Measurements from ENCODE around the gene RILPL1.
"Not testable (repeated sequence)": the region's sequence is repeated elsewhere in the genome, so short reads cannot be mapped to it uniquely, and the experiment has no call there.

The RILPL1 gene

GRCh38 chr12:123529686-123530085, 3.8 kb downstream of the RILPL1 start:
- no peak for DNase-seq

- no peak for DNase-seq
These were observed 4.7 kb downstream of the RILPL1 start for GRCh38 chr12:123528858-123529257.

- no peak for DNase-seq
These were observed 6.9 kb downstream of the RILPL1 start for GRCh38 chr12:123526542-123527080.

GRCh38 chr12:123524378-123524777, 9.1 kb downstream of the RILPL1 start:
- DNase-seq = no peak

GRCh38 chr12:123523518-123523917, 10.0 kb downstream of the RILPL1 start:
- no peak for DNase-seq

- DNase-seq = no peak
These were observed 11.4 kb downstream of the RILPL1 start for GRCh38 chr12:123522164-123522563.

GRCh38 chr12:123520567-123521474, 12.7 kb downstream of the RILPL1 start:
- no peak for DNase-seq

GRCh38 chr12:123519141-123520001, 14.1 kb downstream of the RILPL1 start:
- DNase-seq = no peak

GRCh38 chr12:123516216-123516780, 17.2 kb downstream of the RILPL1 start:
- DNase-seq = no peak

- not testable (repeated sequence) for DNase-seq
These were observed 18.8 kb downstream of the RILPL1 start for GRCh38 chr12:123514582-123515221.

- DNase-seq = no peak
These were observed 19.7 kb downstream of the RILPL1 start for GRCh38 chr12:123513805-123514204.

GRCh38 chr12:123512838-123513665, 20.5 kb downstream of the RILPL1 start:
- DNase-seq = no peak

- DNase-seq = no peak
These were observed 26.7 kb downstream of the RILPL1 start for GRCh38 chr12:123506843-123507236.

GRCh38 chr12:123506059-123506842, 27.3 kb downstream of the RILPL1 start:
- no peak for DNase-seq

- DNase-seq = no peak
These were observed 31.3 kb downstream of the RILPL1 start for GRCh38 chr12:123502163-123502704.

GRCh38 chr12:123499332-123499731, 34.2 kb downstream of the RILPL1 start:
- no peak for DNase-seq

GRCh38 chr12:123498126-123498825, 35.2 kb downstream of the RILPL1 start:
- DNase-seq = no peak

- no peak for DNase-seq
These were observed 36.5 kb downstream of the RILPL1 start for GRCh38 chr12:123497065-123497464.

- no peak for DNase-seq
These were observed 39.2 kb downstream of the RILPL1 start for GRCh38 chr12:123494124-123494851.

All from NCI-H2029 (cell line).